ACHN (cell line): ENCODE measurements around the gene TMEM30B.

Experiments
- DNase-seq: peaks from one replicate; pipeline ENCODE4 v3.0.0-alpha.2; 2015
- in situ Hi-C: cut with HindIII; loops from 2 replicates; pipeline ENCODE4 v1.10.0; 2017; ENCODE audit warnings: low sequenced_read_pairs, low pct_ligation_motif_present, low pct_unique_long_range_greater_than_20kb

The TMEM30B gene

DNA sequence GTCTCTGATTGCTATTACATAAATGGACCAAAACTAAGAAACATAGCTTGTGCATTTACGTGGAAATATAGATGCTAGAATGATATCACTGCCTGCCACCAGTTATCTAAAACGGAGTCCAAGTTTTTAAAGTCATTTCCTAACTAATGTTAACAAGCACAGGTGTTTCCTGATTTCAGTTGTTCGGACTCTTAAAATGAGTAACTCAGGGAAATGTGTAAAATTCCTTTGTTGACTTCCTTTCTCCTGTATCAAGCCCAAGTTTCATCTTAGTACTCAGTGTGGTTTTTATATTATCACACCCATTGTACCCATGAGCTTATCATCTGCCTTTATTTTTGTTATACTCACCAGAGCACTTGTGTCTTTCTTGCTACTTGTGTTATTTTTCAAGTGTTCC, 27.1 kb upstream of the TMEM30B start:
- no peak for DNase-seq
- in situ Hi-C loops, result no loop called here

GRCh38 chr14:61304688-61305087, 23.6 kb upstream of the TMEM30B start:
- no peak for DNase-seq
- in situ Hi-C loops, result no loop called here

DNA sequence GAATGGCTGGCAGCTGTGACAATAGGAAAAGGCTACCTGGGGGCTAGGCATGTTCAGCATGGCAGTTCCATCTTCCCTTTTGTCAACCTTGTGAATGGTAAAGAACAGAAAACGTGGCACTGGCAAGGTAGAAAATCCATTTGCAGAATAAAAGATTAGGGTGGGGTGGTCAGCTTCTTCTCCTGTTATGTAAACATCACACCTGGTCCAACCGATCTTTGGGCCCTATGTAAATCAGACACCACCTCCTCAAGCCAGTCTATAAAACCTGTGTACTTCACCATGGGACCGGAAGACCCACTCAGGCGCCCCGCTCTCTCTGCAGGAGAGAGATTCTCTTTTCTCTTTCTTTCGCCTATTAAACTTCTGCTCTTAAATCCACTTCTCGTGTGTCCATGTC, 19.6 kb upstream of the TMEM30B start:
- DNase-seq, result no peak
- in situ Hi-C loops, result no loop called here

- in situ Hi-C loops, result no loop called here
Measured at GRCh38 chr14:61300209-61300608, 19.1 kb upstream of the TMEM30B start.

DNA sequence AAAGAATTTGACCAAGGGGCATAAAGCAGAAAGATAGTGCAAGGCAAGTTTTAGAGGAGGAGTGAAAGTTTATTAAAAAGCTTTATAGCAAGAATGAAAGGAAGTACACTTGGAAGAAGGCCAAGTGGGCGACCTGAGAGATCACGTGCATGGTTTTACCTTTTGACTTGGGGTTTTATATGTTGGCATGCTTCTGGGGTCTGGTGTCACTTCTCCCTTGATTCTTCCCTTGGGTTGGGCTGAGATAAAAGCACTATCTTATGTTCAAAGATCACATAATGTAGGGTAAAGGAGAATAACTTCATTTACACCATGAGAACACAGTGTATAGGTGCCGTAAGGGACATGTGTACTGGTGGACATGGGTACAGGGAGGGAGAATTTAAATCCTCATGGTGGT, 17.7 kb upstream of the TMEM30B start:
- DNase-seq, result no peak
- in situ Hi-C loops, result no loop called here

More at GRCh38 chr14:61300209-61300608, 19.1 kb upstream of the TMEM30B start:
- DNase-seq, result no peak

- in situ Hi-C loops, result no loop called here
- DNase-seq, result no peak
Measured at GRCh38 chr14:61297581-61297980, 16.4 kb upstream of the TMEM30B start.

DNA sequence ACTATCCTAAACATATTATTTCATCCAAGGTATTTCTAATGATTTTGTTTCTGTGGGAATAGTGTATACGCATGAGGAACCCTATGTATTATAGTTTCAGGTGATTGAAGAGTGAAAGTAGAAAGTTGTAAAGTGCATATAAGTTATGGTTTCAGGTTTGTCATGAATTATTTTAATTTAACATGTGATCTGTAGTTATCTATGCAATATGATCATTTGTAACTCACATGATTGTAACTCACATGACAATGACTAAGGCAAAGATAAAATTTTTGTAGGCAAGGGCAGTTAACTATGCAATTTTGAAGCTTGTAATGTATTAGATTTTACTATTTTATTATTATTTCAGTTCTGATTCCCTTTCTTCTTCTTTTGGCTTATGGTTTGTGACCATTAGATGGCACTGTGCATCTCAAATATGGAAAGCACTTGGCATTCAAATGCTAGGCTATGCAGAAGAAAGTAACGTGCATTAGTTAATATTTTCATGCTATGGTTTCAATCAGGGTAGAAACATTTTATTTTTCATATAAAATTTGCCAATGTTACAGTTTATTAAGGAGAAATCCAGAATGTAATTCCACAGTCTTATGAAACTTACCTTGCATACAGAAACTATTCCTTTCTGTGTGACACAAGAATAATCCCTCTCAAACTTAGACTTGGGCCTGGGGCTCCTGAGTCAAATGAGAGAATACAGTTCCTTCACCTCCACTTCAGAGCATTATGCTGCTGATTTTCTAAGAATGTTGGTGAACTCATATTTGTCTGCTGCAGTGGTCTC, 15.8 kb upstream of the TMEM30B start:
- in situ Hi-C loops, result no loop called here
- DNase-seq, result peak; percentile 29

DNA sequence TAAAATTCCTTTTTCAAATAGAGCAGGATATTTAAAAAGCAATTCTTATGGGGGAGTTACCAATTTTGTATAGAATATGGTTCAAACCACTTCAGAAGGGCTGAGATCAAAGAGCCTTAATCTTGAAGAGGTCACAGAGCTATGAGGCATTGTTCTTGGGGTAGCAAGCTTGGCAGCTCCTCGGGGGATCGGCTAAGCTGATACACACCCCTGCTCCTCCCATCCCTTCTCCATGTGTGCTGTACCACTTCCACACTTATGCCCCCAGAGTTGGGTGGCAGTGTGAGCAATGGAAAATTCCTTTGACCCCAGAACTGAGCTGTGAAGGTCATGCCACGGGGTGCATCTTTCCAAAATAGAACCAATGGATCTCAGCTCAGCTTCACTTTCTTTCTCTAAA, 15.0 kb upstream of the TMEM30B start:
- in situ Hi-C loops, result no loop called here
- DNase-seq, result no peak

DNA sequence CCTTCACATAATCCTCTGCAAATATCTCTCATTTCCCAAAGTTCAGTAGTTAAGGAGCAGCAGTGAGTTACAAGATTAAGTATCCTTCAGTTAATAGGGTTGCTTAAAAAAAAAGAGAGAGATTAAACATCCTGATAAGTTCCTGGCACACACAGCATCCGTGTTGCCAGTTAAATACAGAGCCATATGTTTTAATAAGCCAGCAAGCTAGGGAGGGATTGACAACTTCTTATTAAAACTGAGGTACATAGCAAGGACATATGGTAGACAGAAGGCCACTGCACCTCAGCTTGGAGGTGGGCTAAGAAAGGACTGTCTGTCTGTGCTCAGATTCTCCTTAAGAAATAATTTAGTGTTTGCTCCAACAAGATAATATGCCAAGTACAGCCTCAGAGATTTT, 9.6 kb upstream of the TMEM30B start:
- no peak for DNase-seq
- in situ Hi-C loops, result no loop called here

GRCh38 chr14:61288720-61289119, 7.6 kb upstream of the TMEM30B start:
- no peak for DNase-seq
- in situ Hi-C loops, result no loop called here

DNA sequence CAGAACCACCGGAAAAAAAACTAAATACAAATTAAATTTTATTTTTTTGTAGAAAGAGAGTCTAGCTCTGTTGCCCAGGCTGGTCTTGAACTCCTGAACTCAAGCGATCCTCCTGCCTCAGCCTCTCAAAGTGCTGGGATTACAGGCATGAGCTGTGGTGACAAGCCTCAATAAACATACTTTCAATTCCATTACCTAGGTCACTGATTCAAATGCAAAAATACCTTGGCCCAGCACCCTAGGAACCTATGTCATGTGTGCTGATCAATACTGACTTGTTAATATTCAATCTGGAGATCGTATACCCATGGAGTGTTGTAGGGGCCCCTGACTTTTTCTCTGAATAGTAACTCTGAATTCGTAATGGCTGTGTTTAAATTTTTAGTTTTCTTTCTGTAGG, 7.1 kb upstream of the TMEM30B start:
- in situ Hi-C loops, result no loop called here
- DNase-seq, result no peak

- DNase-seq, result no peak
- in situ Hi-C loops, result no loop called here
Measured at GRCh38 chr14:61287196-61287595, 6.1 kb upstream of the TMEM30B start.

DNA sequence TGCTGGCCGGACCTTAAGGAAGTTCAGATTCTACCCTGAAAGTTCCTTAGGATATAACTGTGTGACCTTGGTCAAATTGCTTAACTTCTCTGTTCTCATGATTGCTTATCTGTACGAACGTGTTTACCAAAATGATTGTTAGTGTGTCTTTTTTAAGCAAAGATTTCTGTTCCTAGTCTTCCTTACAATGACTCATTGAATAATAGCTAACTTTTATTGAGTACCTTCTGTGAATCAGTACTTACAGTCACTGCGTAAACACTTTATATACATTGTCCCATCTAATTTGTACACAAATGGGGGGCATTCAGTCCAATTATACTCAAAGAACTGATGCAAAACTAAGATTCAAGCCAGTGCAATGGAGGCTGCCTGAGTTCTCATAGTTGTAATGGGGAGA, 4.2 kb upstream of the TMEM30B start:
- peak; percentile 7 for DNase-seq
- in situ Hi-C loops, result no loop called here

- in situ Hi-C loops, result no loop called here
Measured at GRCh38 chr14:61284001-61284400, 2.9 kb upstream of the TMEM30B start.

GRCh38 chr14:61282746-61283145, 1.6 kb upstream of the TMEM30B start:
- DNase-seq, result no peak
- in situ Hi-C loops, result no loop called here

More at GRCh38 chr14:61284001-61284400, 2.9 kb upstream of the TMEM30B start:
- DNase-seq, result no peak

DNA sequence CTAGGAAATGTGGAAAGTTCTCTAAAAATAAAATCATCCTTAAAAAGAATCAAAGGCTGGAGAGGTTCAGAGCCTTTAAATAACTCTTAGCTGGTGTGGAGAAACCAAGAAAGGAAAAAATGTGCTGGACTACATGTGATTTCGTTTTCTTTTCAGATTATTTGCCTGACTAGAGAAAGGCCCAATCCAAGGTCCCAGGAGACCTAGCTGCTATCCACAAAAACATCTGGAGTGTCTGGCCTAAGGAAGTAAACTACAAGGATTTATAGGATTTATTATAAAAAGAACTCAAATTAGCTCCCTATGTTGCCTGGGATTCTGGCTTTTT, 774 bp upstream of the TMEM30B start:
- no peak for DNase-seq
- in situ Hi-C loops, result no loop called here

GRCh38 chr14:61280526-61281185, 482 bp downstream of the TMEM30B start:
- in situ Hi-C loops, result no loop called here
- DNase-seq, result peak; percentile 68

DNA sequence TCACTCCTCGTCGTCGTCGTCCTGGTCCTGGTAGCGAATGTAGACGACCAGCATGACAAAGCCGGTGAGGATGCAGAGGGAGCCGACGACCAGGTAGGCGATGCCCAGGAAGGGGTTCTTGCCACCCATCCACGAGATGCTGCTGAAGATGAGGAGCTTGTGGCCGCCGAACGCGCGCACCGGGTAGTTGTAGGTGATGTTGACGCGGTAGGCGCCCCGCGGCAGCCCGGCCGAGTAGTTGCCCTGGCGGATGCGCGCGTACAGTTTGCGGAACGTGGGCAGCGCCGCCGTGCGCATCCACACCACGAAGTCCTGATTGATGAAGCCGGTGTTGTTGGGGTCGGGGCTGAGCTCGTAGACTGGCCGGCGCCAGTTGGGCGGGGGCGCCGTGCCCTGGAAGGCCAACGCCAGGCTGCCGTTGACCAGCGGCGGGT, 1.0 kb downstream of the TMEM30B start:
- in situ Hi-C loops, result no loop called here
- no peak for DNase-seq

GRCh38 chr14:61279082-61279481, 2.1 kb downstream of the TMEM30B start:
- no peak for DNase-seq
- in situ Hi-C loops, result no loop called here

DNA sequence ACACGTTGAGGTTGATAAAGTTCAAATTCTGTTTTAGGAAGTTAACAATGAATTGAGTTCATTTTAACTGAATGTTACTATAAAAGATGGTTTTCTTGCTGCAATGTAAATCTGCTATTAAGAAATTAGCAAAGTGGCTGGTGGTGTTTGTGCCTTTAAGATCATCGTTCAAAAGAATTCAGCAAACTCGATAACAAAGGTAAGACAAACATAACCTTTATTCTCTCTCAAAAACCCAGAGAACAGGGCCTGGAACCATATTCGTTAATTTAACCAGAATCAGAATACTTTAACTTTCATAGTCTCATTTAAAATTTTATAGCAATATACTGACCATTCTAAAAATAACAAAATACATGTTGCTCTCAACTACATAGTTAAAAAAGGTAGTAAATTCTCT, 3.4 kb downstream of the TMEM30B start:
- no peak for DNase-seq
- in situ Hi-C loops, result no loop called here
